Gastrocnemius medialis (tissue), 4 donors: Measurements from ENCODE around the gene CPN2. TPM values are rescaled to one million over a fixed set of nuclear protein-coding genes. Genes with fewer than 3 reads are reported as not detected.

ENCODE experiments used
- ATAC-seq, 2 donors: fragments of 150-250 bp; one replicate each; pipeline ENCODE4 v1.9.1; 2016
- DNase-seq, 2 donors: peaks; one replicate each; pipeline ENCODE4 v3.0.0-alpha.2; 2019
- H3K27ac ChIP-seq, 4 donors: fragments of 200-600 bp; sonication (generic); 1 replicate in 1 of 4; 2 replicates in 3 of 4; pipeline ENCODE4 v1.5.1; 2016 to 2018; ENCODE audit warnings: mild to moderate bottlenecking in 2 of 4, moderate library complexity in 1 of 4
- H3K27me3 ChIP-seq, 3 donors: fragments of 200-600 bp; sonication (generic) in 2 of 3; 1 replicate in 1 of 3; 2 replicates in 2 of 3; pipeline versions ENCODE4 v1.5.1 to v1.6.0; 2016 to 2019; ENCODE audit warnings: mild to moderate bottlenecking in 1 of 3, moderate library complexity in 1 of 3
- H3K36me3 ChIP-seq, 2 donors: fragments of 200-600 bp; sonication (generic) in 1 of 2; one replicate each; pipeline ENCODE4 v1.5.1; 2017 to 2018
- H3K4me1 ChIP-seq, 2 donors: fragments of 200-600 bp; sonication (generic) in 1 of 2; one replicate each; pipeline ENCODE4 v1.5.1; 2016 to 2017; ENCODE audit warnings: mild to moderate bottlenecking in 2 of 2
- H3K4me3 ChIP-seq, 4 donors: fragments of 200-600 bp; sonication (generic) in 3 of 4; 1 replicate in 1 of 4; 2 replicates in 3 of 4; pipeline ENCODE4 v1.5.1; 2016 to 2019; ENCODE audit warnings: mild to moderate bottlenecking in 2 of 4
- H3K9me3 ChIP-seq, 3 donors: fragments of 200-600 bp; sonication (generic) in 2 of 3; 1 replicate in 1 of 3; 2 replicates in 2 of 3; pipeline ENCODE4 v1.5.1; 2016 to 2019
- POLR2A ChIP-seq, 2 donors: fragments of 450-650 bp; IDR thresholded peaks; one replicate each; pipeline ENCODE4 v1.6.1; 2017; ENCODE audit warnings: antibody characterized with exemption in 2 of 2, mild to moderate bottlenecking in 2 of 2, moderate library complexity in 2 of 2
- in situ Hi-C, 4 donors: fragments of 200-750 bp; cut with MboI; loops; one replicate each; pipeline versions ENCODE4 v1.15.0 to v1.8.0; 2017; ENCODE audit warnings: low sequenced_read_pairs in 4 of 4
- intact Hi-C: fragments of 100-400 bp; cut with DNase I; formaldehyde crosslinking; loops from one replicate; pipeline ENCODE4 v1.15.1; 2023; ENCODE audit warnings: low total_unique reads
- total RNA-seq, 4 donors: library from RNA; depleted of rRNA; stranded (reverse); fragments of >200 nt; gene quantifications; one replicate each; pipeline versions ENCODE4 v1.1.0 to v1.2.3, GENCODE V29; 2016
- TF ChIP-seq, protein P1 (sequence below), 5 experiments: fragments of 450-650 bp in 3 of 5; fragments of 200-600 bp in 2 of 5; sonication (generic) in 2 of 5; IDR thresholded peaks in 4 of 5; conservative IDR thresholded peaks in 1 of 5; 1 replicate in 4 of 5; 2 replicates in 1 of 5; pipeline ENCODE4 v1.5.1; 2016 to 2019; ENCODE audit warnings: antibody characterized with exemption in 5 of 5, mild to moderate bottlenecking in 3 of 5, moderate library complexity in 3 of 5

Gene CPN2
- total RNA-seq, 4 donors from 2014 or later: 0.46 to 1.1 TPM; not detected in 2

DNA sequence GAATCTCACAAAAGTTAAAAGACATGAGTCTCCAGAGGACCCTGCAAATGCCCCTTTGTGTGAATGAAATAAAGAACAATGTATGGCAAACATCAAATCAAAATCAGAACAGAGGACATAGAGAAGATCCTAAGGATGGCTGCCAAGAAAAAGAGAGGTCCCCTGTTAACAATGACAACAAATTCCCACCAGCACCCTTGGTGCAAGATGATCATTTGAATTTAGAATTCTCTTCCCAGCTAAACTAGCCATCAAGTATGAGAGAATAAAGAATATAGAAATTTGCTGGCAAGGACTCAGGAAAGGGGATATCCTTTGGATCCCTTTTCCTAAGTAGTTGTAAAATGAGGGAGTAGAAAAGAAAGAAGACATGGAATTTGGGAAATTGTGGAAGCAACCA lies 39.7 kb upstream of the CPN2 start:
- no peaks in the 10 kb centered on the region for H3K4me1 ChIP-seq
- no peak for ATAC-seq
- intact Hi-C loops: no loop called here
- TF ChIP-seq, protein P1, sequence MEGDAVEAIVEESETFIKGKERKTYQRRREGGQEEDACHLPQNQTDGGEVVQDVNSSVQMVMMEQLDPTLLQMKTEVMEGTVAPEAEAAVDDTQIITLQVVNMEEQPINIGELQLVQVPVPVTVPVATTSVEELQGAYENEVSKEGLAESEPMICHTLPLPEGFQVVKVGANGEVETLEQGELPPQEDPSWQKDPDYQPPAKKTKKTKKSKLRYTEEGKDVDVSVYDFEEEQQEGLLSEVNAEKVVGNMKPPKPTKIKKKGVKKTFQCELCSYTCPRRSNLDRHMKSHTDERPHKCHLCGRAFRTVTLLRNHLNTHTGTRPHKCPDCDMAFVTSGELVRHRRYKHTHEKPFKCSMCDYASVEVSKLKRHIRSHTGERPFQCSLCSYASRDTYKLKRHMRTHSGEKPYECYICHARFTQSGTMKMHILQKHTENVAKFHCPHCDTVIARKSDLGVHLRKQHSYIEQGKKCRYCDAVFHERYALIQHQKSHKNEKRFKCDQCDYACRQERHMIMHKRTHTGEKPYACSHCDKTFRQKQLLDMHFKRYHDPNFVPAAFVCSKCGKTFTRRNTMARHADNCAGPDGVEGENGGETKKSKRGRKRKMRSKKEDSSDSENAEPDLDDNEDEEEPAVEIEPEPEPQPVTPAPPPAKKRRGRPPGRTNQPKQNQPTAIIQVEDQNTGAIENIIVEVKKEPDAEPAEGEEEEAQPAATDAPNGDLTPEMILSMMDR (IDR thresholded peaks at IDR 0.05 in 4 of 5, conservative IDR thresholded peaks at IDR 0.05 in 1 of 5): no peak
- TF ChIP-seq POLR2A (IDR thresholded peaks at IDR 0.05): no peak
- H3K4me3 ChIP-seq: no peak overlapping the region
- in situ Hi-C loops: no loop called here
- DNase-seq: no peak
- peaks cover 3 to 23% (median 7%) of the 10 kb centered on the region in 3 donors for H3K27me3 ChIP-seq
- H3K9me3 ChIP-seq: no peaks in the 10 kb centered on the region
- H3K36me3 ChIP-seq: no peaks in the 10 kb centered on the region
- H3K27ac ChIP-seq: no peak overlapping the region

DNA sequence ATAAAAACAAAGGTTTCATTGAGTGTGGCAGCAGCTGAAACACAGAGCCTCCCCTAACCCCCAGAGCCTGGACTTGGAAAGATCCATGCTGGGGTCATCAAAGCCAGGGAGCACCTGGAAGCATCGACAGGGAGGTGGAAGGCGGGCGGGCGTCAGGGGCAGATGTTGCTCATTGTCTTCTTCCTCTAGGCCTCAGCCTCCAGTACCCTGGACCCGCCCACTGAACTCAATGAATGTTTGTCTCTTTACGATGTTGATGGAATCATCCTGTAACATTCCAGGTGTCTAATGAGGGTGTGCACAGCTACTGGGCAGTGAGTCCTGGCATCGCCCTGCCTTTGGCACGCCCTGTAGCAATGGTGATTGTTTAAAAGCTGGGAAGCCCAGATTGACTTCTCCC lies 38.1 kb upstream of the CPN2 start:
- peaks cover 3 to 17% (median 5%) of the 10 kb centered on the region in 3 donors for H3K27me3 ChIP-seq
- no peak for ATAC-seq
- H3K4me3 ChIP-seq: no peak overlapping the region
- no peaks in the 10 kb centered on the region for H3K36me3 ChIP-seq
- DNase-seq: no peak
- no peak for TF ChIP-seq POLR2A (IDR thresholded peaks at IDR 0.05)
- TF ChIP-seq, protein P1 (IDR thresholded peaks at IDR 0.05 in 4 of 5, conservative IDR thresholded peaks at IDR 0.05 in 1 of 5): no peak
- no peak overlapping the region for H3K27ac ChIP-seq
- H3K9me3 ChIP-seq: no peaks in the 10 kb centered on the region
- in situ Hi-C loops: no loop called here
- H3K4me1 ChIP-seq: no peaks in the 10 kb centered on the region
- intact Hi-C loops: no loop called here

DNA sequence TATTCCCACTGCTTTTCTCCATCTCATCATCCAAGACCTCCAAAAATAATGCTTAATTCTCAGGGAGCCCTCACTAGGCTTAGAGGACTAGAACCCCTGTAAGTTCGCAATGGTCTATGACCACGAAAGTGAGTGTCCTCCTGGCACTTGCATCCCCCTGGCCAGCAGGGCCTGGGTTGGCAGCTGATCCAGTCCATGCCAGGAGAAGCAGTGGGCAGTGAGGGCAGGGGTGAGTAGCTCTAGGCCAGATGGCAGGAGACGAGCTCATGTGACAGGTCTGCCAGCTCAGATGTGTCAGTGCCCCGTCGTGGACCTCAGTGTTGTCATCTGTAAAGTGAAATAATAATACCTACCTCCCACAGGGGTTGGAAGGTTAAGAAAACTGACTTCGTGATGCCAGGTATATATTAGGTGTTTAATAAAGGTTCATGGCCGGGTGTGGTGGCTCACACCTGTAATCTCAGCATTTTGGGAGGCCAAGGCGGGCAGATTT lies 36.8 kb upstream of the CPN2 start:
- Histone ChIP-seq H3K27me3 (peaks cover 3 to 14% (median 5%) of the 10 kb centered on the region in 3 donors), H3K9me3 (no peaks in the 10 kb centered on the region), H3K36me3 (no peaks in the 10 kb centered on the region), H3K27ac (no peak overlapping the region), H3K4me3 (no peak overlapping the region), H3K4me1 (no peaks in the 10 kb centered on the region)
- intact Hi-C loops (no loop called here), in situ Hi-C loops (no loop called here)
- no peak for TF ChIP-seq POLR2A (IDR thresholded peaks at IDR 0.05)
- TF ChIP-seq, protein P1 (IDR thresholded peaks at IDR 0.05 in 4 of 5, conservative IDR thresholded peaks at IDR 0.05 in 1 of 5): no peak
- no peak for ATAC-seq
- DNase-seq: no peak

DNA sequence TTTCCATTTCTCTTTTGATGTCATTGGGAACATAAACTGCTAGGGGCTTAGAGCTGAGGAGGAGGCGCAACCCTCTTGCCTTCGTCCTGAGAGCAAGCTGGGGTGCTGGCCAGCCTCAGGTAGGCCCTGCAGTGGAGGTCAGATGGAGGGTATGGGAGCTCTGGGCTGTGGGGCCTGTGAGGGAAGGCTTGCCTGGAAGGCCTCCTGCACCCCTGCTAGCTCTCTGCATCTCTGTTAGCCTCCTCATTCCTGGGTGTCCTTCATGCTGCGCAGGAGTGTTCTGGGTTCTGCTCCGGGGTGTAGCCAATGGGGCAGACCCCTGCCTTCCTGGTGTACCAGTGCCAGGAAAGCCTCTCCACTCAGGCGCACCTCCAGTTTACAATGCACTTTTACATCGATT lies 36.1 kb upstream of the CPN2 start:
- no peaks in the 10 kb centered on the region for H3K36me3 ChIP-seq
- H3K9me3 ChIP-seq: no peaks in the 10 kb centered on the region
- in situ Hi-C loops: no loop called here
- H3K27me3 ChIP-seq: peaks cover 0 to 13% (median 2%) of the 10 kb centered on the region in 3 donors
- intact Hi-C loops: no loop called here
- no peak overlapping the region for H3K27ac ChIP-seq
- TF ChIP-seq, protein P1 (IDR thresholded peaks at IDR 0.05 in 4 of 5, conservative IDR thresholded peaks at IDR 0.05 in 1 of 5): no peak
- no peak for TF ChIP-seq POLR2A (IDR thresholded peaks at IDR 0.05)
- no peak for ATAC-seq
- H3K4me3 ChIP-seq: no peak overlapping the region
- no peak for DNase-seq
- no peaks in the 10 kb centered on the region for H3K4me1 ChIP-seq

DNA sequence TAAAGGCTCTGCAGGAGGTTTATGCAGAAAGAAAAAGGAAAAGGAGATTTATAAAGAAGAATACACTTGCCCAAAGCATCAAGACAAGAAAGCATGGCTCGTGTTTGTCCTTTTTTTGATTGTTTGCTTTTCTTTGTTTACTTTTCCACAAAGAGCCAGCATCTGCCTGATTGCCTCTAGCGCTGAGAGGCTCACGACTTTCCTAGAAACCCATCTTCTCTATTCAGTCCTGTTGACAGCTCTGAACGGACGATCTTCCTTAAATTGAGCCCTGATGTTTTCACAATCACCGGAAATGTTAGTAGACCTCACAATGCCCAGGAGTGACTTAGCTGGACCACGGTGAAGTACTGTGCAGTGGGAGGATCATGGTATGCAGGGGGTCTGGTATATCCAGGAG lies 35.5 kb upstream of the CPN2 start:
- ATAC-seq: no peak
- Histone ChIP-seq H3K36me3 (no peaks in the 10 kb centered on the region), H3K9me3 (no peaks in the 10 kb centered on the region), H3K4me1 (no peaks in the 10 kb centered on the region), H3K4me3 (no peak overlapping the region), H3K27ac (no peak overlapping the region), H3K27me3 (peaks cover 0 to 12% (median 0%) of the 10 kb centered on the region in 3 donors)
- in situ Hi-C loops: no loop called here
- TF ChIP-seq, protein P1 (IDR thresholded peaks at IDR 0.05 in 4 of 5, conservative IDR thresholded peaks at IDR 0.05 in 1 of 5): no peak
- TF ChIP-seq POLR2A (IDR thresholded peaks at IDR 0.05): no peak
- no peak for DNase-seq
- intact Hi-C loops: no loop called here
